AG04449 (cell line): Measurements from ENCODE around the gene HSPA1A.
A peak's percentile ranks its signal among the peaks of the same experiment; 100 is the strongest.

Source experiments
- CTCF ChIA-PET: fragments of 350-600 bp; formaldehyde crosslinking; extraction: SDS; loops from one replicate; lab custom pipeline; 2021; ENCODE audit warnings: antibody characterized with exemption; lab: Yijun Ruan, JAX
- POLR2A ChIA-PET: fragments of 400-600, 350-600 bp; formaldehyde crosslinking; extraction: SDS; loops from one replicate; lab custom pipeline; 2020; ENCODE audit warnings: antibody characterized with exemption, inconsistent platforms; lab: Yijun Ruan, JAX
- DNase-seq: peaks from one replicate; pipeline ENCODE4 v3.0.0-alpha.2; 2010; ENCODE audit warnings: low read depth, low spot score
- H3K4me3 ChIP-seq: 2 replicates; pipeline ENCODE4 v1.5.1; 2011; ENCODE audit warnings: low read depth, mild to moderate bottlenecking, control low read depth, low read length
- CTCF ChIP-seq: IDR thresholded peaks from one replicate; pipeline ENCODE4 v1.5.1; 2011; ENCODE audit warnings: mild to moderate bottlenecking, moderate library complexity, low read length, control low read depth, inconsistent platforms; ENCODE audit not compliant: insufficient read depth; ENCODE audit errors: missing control alignments

Gene HSPA1A

DNA sequence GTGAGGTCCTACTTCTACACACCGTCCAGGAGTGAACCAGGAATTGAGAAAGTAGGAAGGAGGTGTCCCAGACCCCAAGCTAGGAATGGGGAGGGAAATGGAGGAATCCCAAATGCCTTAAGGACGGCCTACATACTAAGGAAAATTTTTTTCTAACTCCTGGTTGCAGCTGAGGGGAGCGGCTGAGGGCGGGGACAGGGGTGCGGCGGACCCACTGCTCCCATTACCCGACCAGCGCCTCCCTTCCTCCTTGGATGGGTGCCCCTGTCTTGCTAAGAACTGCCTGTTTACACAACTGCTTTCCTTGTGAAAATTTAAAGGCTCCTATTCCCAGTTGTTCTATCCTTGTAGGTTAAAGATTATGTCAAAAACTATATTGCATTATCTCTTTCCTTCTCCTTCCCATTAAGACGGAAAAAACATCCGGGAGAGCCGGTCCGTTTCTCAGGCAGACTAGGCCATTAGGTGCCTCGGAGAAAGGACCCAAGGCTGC, 11.5 kb downstream of the HSPA1A start:
- peak overlapping the region; percentile 50 for H3K4me3 ChIP-seq
- no peak for TF ChIP-seq CTCF
- CTCF ChIA-PET, result interaction anchor here (0.9 to 2.4 kb wide), 6 partner anchors 10 to 145 kb away, joined by 3 to 11 read pairs (median 4); partner anchors contain the start of genes LY6G5C and VARS1
- no peak for DNase-seq
- POLR2A ChIA-PET, result interaction anchor here (0.6 to 2.3 kb wide), 35 partner anchors 9 to 285 kb away, joined by 3 to 45 read pairs (median 5); partner anchors contain the start of genes ABHD16A, BAG6, C6orf47 and CLIC1

- ChIA-PET POLR2A (interaction anchor here (0.6 to 2.3 kb wide), 38 partner anchors 8 to 287 kb away, joined by 3 to 45 read pairs (median 5); partner anchors contain the start of genes ABHD16A, BAG6, C6orf47 and CLIC1), CTCF (interaction anchor here (1.0 to 2.4 kb wide), 5 partner anchors 9 to 146 kb away, joined by 3 to 11 read pairs (median 5); partner anchors contain the start of genes LY6G5C and VARS1)
- TF ChIP-seq CTCF, result no peak
- peak; percentile 99 for DNase-seq
- H3K4me3 ChIP-seq, result peak within 1 kb of the TSS; percentile 86
Measured at GRCh38 chr6:31827286-31828079, 12.1 kb downstream of the HSPA1A start, which contains the start of gene HSPA1B. Gene HSPA1B, plus strand, starts transcription at chr6:31827738. Its CDS starts 213 bp downstream, at chr6:31827951.

DNA sequence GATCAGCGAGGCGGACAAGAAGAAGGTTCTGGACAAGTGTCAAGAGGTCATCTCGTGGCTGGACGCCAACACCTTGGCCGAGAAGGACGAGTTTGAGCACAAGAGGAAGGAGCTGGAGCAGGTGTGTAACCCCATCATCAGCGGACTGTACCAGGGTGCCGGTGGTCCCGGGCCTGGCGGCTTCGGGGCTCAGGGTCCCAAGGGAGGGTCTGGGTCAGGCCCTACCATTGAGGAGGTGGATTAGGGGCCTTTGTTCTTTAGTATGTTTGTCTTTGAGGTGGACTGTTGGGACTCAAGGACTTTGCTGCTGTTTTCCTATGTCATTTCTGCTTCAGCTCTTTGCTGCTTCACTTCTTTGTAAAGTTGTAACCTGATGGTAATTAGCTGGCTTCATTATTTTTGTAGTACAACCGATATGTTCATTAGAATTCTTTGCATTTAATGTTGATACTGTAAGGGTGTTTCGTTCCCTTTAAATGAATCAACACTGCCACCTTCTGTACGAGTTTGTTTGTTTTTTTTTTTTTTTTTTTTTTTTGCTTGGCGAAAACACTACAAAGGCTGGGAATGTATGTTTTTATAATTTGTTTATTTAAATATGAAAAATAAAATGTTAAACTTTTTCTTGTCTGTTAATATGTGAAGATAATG, 14.4 kb downstream of the HSPA1A start:
- peak overlapping the region; percentile 71 for H3K4me3 ChIP-seq
- CTCF ChIA-PET, result interaction anchor here (0.8 to 5.1 kb wide), 23 partner anchors 9 to 267 kb away, joined by 3 to 60 read pairs (median 4); partner anchors contain the start of genes C6orf47, CLIC1, DDAH2 and HSPA1A
- no peak for DNase-seq
- TF ChIP-seq CTCF, result no peak
- POLR2A ChIA-PET, result interaction anchor here (0.6 to 1.8 kb wide), 13 partner anchors 9 to 715 kb away, joined by 3 to 14 read pairs (median 3); partner anchors contain the start of genes ABHD16A, ATP6V1G2, DDAH2 and HSPA1A

DNA sequence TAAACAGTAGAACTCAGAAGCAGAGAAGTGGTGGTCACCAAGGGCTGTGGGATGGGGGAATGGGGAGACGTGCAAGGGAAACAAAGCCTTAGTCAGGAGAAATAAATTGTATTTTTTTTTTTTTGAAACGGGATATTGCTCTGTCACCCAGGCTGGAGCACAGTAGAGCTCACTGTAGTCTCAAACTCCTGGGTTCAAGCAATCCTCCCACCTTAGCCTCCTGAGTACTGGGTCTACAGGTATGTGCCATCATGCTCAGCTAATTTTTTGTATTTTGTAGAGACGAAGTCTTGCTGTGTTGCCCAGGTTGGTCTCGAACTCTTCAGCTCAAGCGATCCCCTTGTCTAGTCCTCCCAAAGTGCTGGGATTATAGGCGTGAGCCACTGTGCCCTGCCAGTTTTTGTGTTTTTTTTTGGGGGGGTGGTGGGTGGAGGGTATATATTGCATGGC, 15.6 kb downstream of the HSPA1A start:
- peak overlapping the region; percentile 71 for H3K4me3 ChIP-seq
- no peak for DNase-seq
- ChIA-PET CTCF (interaction anchor here (0.6 to 5.1 kb wide), 17 partner anchors 8 to 151 kb away, joined by 3 to 60 read pairs (median 5); partner anchors contain the start of genes DDAH2, HSPA1A, HSPA1L and LSM2), POLR2A (interaction anchor here (0.5 to 1.8 kb wide), 5 partner anchors 16 to 145 kb away, joined by 3 to 14 read pairs (median 5); partner anchors contain the start of genes DDAH2, HSPA1A, HSPA1L and LSM2)
- no peak for TF ChIP-seq CTCF

DNA sequence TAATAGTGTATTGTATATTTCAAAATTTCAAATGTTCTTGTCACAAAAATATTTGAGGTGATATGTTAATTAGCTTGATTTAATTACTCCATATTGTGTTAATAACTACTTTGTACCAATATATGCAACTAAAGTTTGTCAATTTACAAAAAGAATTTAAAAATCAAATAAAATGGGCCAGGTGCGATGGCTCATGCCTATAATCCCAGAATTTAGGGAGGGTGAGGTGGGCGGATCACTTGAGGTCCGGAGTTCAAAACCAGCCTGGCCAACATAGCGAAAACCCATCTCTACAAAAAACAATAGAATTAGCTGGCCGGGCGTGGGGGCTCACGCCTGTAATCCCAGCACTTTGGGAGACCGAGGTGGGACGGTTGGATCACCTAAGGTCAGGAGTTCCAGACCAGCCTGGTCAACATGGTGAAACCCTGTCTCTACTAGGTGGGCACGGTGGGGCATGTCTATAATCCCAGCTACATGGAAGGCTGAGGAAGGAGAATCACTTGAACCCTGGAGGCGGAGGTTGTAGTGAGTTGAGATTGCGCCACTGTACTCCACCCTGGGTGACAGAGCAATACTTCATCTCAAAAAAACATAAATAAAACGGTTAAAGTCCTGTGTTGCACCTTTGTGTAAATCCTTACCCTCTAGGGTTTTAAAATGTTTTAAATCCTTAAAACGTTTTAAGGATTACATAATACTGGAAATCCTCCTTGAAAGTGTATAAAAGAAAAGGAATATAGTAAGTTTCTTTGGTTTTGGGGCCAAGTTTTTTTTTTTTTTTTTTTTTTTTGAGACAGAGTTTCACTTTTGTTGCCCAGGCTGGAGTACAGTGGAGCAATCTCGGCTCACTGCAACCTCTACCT, 16.2 kb downstream of the HSPA1A start:
- H3K4me3 ChIP-seq, result peak overlapping the region; percentile 71; the same call in 1 of the 2 replicates
- no peak for TF ChIP-seq CTCF
- DNase-seq, result no peak

More for the DNA sequence above, 16.2 kb downstream of the HSPA1A start:
- ChIA-PET CTCF (interaction anchor here (0.9 to 5.1 kb wide), 8 partner anchors 33 to 152 kb away, joined by 3 to 60 read pairs (median 9); partner anchors contain the start of genes DDAH2 and LY6G5C), POLR2A (interaction anchor here (0.5 to 1.8 kb wide), 3 partner anchors 79 to 146 kb away, joined by 3 to 14 read pairs (median 3); partner anchors contain the start of gene DDAH2)
